Measurements from ENCODE around the gene IREB2.
"Not testable (repeated sequence)": the region's sequence is repeated elsewhere in the genome, so short reads cannot be mapped to it uniquely, and the experiment has no call there.

IREB2 gene

GRCh38 chr15:78481917-78482316, 43.9 kb downstream of the IREB2 start:
- ATAC-seq = no peak

GRCh38 chr15:78492872-78493271, 54.9 kb downstream of the IREB2 start:
- ATAC-seq = peak in 1 of 2 donors; percentile 51

- no peak for ATAC-seq
Observed at GRCh38 chr15:78501857-78502256, 63.8 kb downstream of the IREB2 start.

GRCh38 chr15:78502641-78503040, 64.6 kb downstream of the IREB2 start:
- ATAC-seq = no peak

- ATAC-seq = peak; percentile 90 to 94
Observed at GRCh38 chr15:78506971-78507830, 69.2 kb downstream of the IREB2 start, which contains the start of gene HYKK. HYKK (plus strand) TSS chr15:78507577; CDS start chr15:78513089, 5,512 bp downstream.

- ATAC-seq = no peak
Observed at GRCh38 chr15:78507831-78508160, 69.8 kb downstream of the IREB2 start.

GRCh38 chr15:78508272-78508671, 70.3 kb downstream of the IREB2 start:
- no peak for ATAC-seq

GRCh38 chr15:78509726-78510312, 71.8 kb downstream of the IREB2 start:
- ATAC-seq = no peak

GRCh38 chr15:78520035-78520434, 82.0 kb downstream of the IREB2 start:
- not testable (repeated sequence) for ATAC-seq

- ATAC-seq = no peak
Observed at GRCh38 chr15:78524230-78524629, 86.2 kb downstream of the IREB2 start.

- ATAC-seq = no peak
Observed at GRCh38 chr15:78527325-78527724, 89.3 kb downstream of the IREB2 start.

- ATAC-seq = no peak
Observed at GRCh38 chr15:78533331-78533730, 95.3 kb downstream of the IREB2 start.

GRCh38 chr15:78536134-78536533, 98.1 kb downstream of the IREB2 start:
- no peak for ATAC-seq

GRCh38 chr15:78537266-78537905, 99.4 kb downstream of the IREB2 start:
- no peak for ATAC-seq

- ATAC-seq = no peak
Observed at GRCh38 chr15:78538358-78538757, 100.3 kb downstream of the IREB2 start.

GRCh38 chr15:78539464-78540140, 101.6 kb downstream of the IREB2 start:
- ATAC-seq = not testable (repeated sequence)

GRCh38 chr15:78540141-78540870, 102.3 kb downstream of the IREB2 start, which contains the start of gene PSMA4:
PSMA4 (plus strand) TSS chr15:78540444; CDS start chr15:78541928, 1,484 bp downstream.
- peak; percentile 82 to 85 for ATAC-seq

- peak in 1 of 2 donors; percentile 17 for ATAC-seq
Observed at GRCh38 chr15:78540871-78541743, 103.1 kb downstream of the IREB2 start.

GRCh38 chr15:78541744-78542034, 103.7 kb downstream of the IREB2 start:
- no peak for ATAC-seq

GRCh38 chr15:78542647-78543046, 104.6 kb downstream of the IREB2 start:
- ATAC-seq = no peak

GRCh38 chr15:78550194-78550593, 112.2 kb downstream of the IREB2 start:
- ATAC-seq = no peak
